ENCODE measurements around the gene SPPL3. TPM values are rescaled to one million over a fixed set of nuclear protein-coding genes. Genes with fewer than 3 reads are reported as not detected.

SPPL3 gene
- total and polyA plus RNA-seq, 2 experiments from 2014 or later, result 10.9 to 27.8 TPM

GRCh38 chr12:120847392-120847791 is 56.8 kb downstream of the SPPL3 start:
- H3K9me3 Mint-ChIP-seq, result no peaks in the 10 kb centered on the region
- Histone ChIP-seq H3F3A (replicated peaks; ENCODE audit: low read depth) (no peaks in the 10 kb centered on the region), H3K4me3 (no peak overlapping the region), H3K4me1 (ENCODE audit: insufficient read depth) (no peaks in the 10 kb centered on the region), H3K27ac (ENCODE audit: low read depth) (no peak overlapping the region), H3K9me2 (ENCODE audit: insufficient read depth) (no peaks in the 10 kb centered on the region), H4K20me1 (replicated peaks; ENCODE audit: insufficient read depth) (peaks cover 9% of the 10 kb centered on the region; the same call in 1 of the 2 replicates), H3K27me3 (ENCODE audit: insufficient read depth) (no peaks in the 10 kb centered on the region), H3K79me2 (replicated peaks; ENCODE audit: insufficient read depth) (peaks cover 53% of the 10 kb centered on the region), H3K4me2 (no peak overlapping the region), H3K36me3 (ENCODE audit: insufficient read depth) (no peaks in the 10 kb centered on the region), H2AFZ (no peak overlapping the region)
- no peaks in the 10 kb centered on the region for H3K36me3 Mint-ChIP-seq (ENCODE audit: low read depth)
- no peak for TF ChIP-seq CTCF (conservative IDR thresholded peaks at IDR 0.05; ENCODE audit: low read depth in 2 of 2)
- TF ChIP-seq NANOG (IDR thresholded peaks at IDR 0.05; ENCODE audit: borderline replicate concordance), result no peak
- no peak for TF ChIP-seq EZH2 (IDR thresholded peaks at IDR 0.05; ENCODE audit: low read depth, unreplicated experiment)
- TF ChIP-seq JUNB (IDR thresholded peaks at IDR 0.05; ENCODE audit: unreplicated experiment), result no peak
- no peak for TF ChIP-seq REST (IDR thresholded peaks at IDR 0.05; ENCODE audit: unreplicated experiment)
- TF ChIP-seq ZNF114 (CRISPR knock-in tag; IDR thresholded peaks at IDR 0.05), result no peak
- TF ChIP-seq STAT1 (IDR thresholded peaks at IDR 0.05; ENCODE audit: unreplicated experiment), result no peak
- TF ChIP-seq CREB1 (CRISPR knock-in tag; IDR thresholded peaks at IDR 0.05; ENCODE audit: low read depth), result no peak
- no peak for TF ChIP-seq ETS1 (IDR thresholded peaks at IDR 0.05)
- no peak for TF ChIP-seq POLR2AphosphoS5 (IDR thresholded peaks at IDR 0.05; ENCODE audit: low read depth)
- H3K27me3 Mint-ChIP-seq (ENCODE audit: insufficient read depth, low read depth, poor library complexity), result peaks cover 2% of the 10 kb centered on the region
- H3K4me3 Mint-ChIP-seq, result no peak overlapping the region
- peaks cover 9% of the 10 kb centered on the region for H3K4me1 Mint-ChIP-seq
- ATAC-seq (no peak), DNase-seq (ENCODE audit: low spot score) (no peak)
- no peak overlapping the region for H3K27ac Mint-ChIP-seq

- H3K27ac Mint-ChIP-seq, result no peak overlapping the region
- peaks cover 7% of the 10 kb centered on the region for H3K4me1 Mint-ChIP-seq
- Histone ChIP-seq H3K27me3 (ENCODE audit: insufficient read depth) (no peaks in the 10 kb centered on the region), H3K4me2 (no peak overlapping the region), H3K9me2 (ENCODE audit: insufficient read depth) (no peaks in the 10 kb centered on the region), H3K79me2 (replicated peaks; ENCODE audit: insufficient read depth) (peaks cover 51% of the 10 kb centered on the region), H2AFZ (no peak overlapping the region), H4K20me1 (replicated peaks; ENCODE audit: insufficient read depth) (peaks cover 9% of the 10 kb centered on the region; the same call in 1 of the 2 replicates), H3F3A (replicated peaks; ENCODE audit: low read depth) (no peaks in the 10 kb centered on the region), H3K4me1 (ENCODE audit: insufficient read depth) (no peaks in the 10 kb centered on the region), H3K36me3 (ENCODE audit: insufficient read depth) (no peaks in the 10 kb centered on the region), H3K27ac (ENCODE audit: low read depth) (no peak overlapping the region), H3K4me3 (no peak overlapping the region)
- H3K36me3 Mint-ChIP-seq (ENCODE audit: low read depth), result no peaks in the 10 kb centered on the region
- ATAC-seq (no peak), DNase-seq (ENCODE audit: low spot score) (no peak)
- no peaks in the 10 kb centered on the region for H3K9me3 Mint-ChIP-seq
- no peak overlapping the region for H3K4me3 Mint-ChIP-seq
- peaks cover 2% of the 10 kb centered on the region for H3K27me3 Mint-ChIP-seq (ENCODE audit: insufficient read depth, low read depth, poor library complexity)
- no peak for TF ChIP-seq ETS1 (IDR thresholded peaks at IDR 0.05)
- TF ChIP-seq POLR2AphosphoS5 (IDR thresholded peaks at IDR 0.05; ENCODE audit: low read depth), result no peak
- TF ChIP-seq REST (IDR thresholded peaks at IDR 0.05; ENCODE audit: unreplicated experiment), result no peak
- TF ChIP-seq EZH2phosphoT487 (IDR thresholded peaks at IDR 0.05; ENCODE audit: unreplicated experiment), result no peak
- no peak for TF ChIP-seq CTCF (conservative IDR thresholded peaks at IDR 0.05; ENCODE audit: low read depth in 2 of 2)
Measured at GRCh38 chr12:120846721-120847120, 57.4 kb downstream of the SPPL3 start.

Measured in GM23338 (cell line).